Ascending aorta (tissue), 2 donors: ENCODE measurements around the gene EIF4E3. TPM values are rescaled to one million over a fixed set of nuclear protein-coding genes. Genes with fewer than 3 reads are reported as not detected.

Experiments
- DNase-seq, 2 donors: peaks; one replicate each; pipeline ENCODE4 v3.0.0-alpha.2; 2019; ENCODE audit warnings: low spot score in 2 of 2
- H3K27ac ChIP-seq, 2 donors: fragments of 200-600 bp; sonication (generic); one replicate each; pipeline ENCODE4 v1.5.1; 2016 to 2017; ENCODE audit warnings: mild to moderate bottlenecking in 1 of 2
- H3K27me3 ChIP-seq: fragments of 200-600 bp; sonication (generic); one replicate; pipeline ENCODE4 v1.5.1; 2017
- H3K36me3 ChIP-seq, 2 donors: fragments of 200-600 bp; sonication (generic); one replicate each; pipeline ENCODE4 v1.5.1; 2016
- H3K4me1 ChIP-seq, 2 donors: fragments of 200-600 bp; sonication (generic); one replicate each; pipeline ENCODE4 v1.5.1; 2016 to 2017; ENCODE audit warnings: mild to moderate bottlenecking in 1 of 2
- H3K4me3 ChIP-seq, 2 donors: fragments of 200-600 bp; sonication (generic); one replicate each; pipeline ENCODE4 v1.5.1; 2016 to 2017; ENCODE audit warnings: mild to moderate bottlenecking in 1 of 2
- H3K9me3 ChIP-seq, 2 donors: fragments of 200-600 bp; sonication (generic); one replicate each; pipeline ENCODE4 v1.5.1; 2016
- CTCF ChIP-seq, 3 experiments: fragments of 200-600 bp in 2 of 3; fragments of 450-650 bp in 1 of 3; sonication (generic) in 2 of 3; IDR thresholded peaks; one replicate each; pipeline ENCODE4 v1.5.1; 2016 to 2019; ENCODE audit warnings: antibody characterized with exemption in 3 of 3, mild to moderate bottlenecking in 1 of 3, moderate library complexity in 1 of 3
- intact Hi-C: fragments of 100-400 bp; cut with DNase I; formaldehyde crosslinking; loops from one replicate; pipeline ENCODE4 v1.15.1; 2023
- total RNA-seq: library from RNA; depleted of rRNA; stranded (reverse); fragments of >200 nt; gene quantifications from one replicate; pipeline ENCODE4 v1.1.0, GENCODE V29; 2016

EIF4E3 gene
- total RNA-seq, 1 donor from 2014 or later = 4.4 TPM

GRCh38 chr3:71728632-71729342 is 3.6 kb upstream of the EIF4E3 start:
- intact Hi-C loops = loop anchor here (10.0 kb wide), 1 partner anchor 1356 kb away; no protein-coding TSS in a partner anchor
- Histone ChIP-seq H3K27ac (no peak overlapping the region), H3K27me3 (no peaks in the 10 kb centered on the region), H3K36me3 (no peaks in the 10 kb centered on the region), H3K9me3 (no peaks in the 10 kb centered on the region), H3K4me1 (peaks cover 0 to 6% of the 10 kb centered on the region in 2 donors), H3K4me3 (no peak overlapping the region)
- TF ChIP-seq CTCF (IDR thresholded peaks at IDR 0.05) = no peak
- DNase-seq = no peak

GRCh38 chr3:71726146-71726545 is 944 bp upstream of the EIF4E3 start:
- H3K27me3 ChIP-seq = no peaks in the 10 kb centered on the region
- no peaks in the 10 kb centered on the region for H3K9me3 ChIP-seq
- H3K36me3 ChIP-seq = no peaks in the 10 kb centered on the region
- no peak overlapping the region for H3K27ac ChIP-seq
- peak overlapping the region in 1 of 2 donors; percentile 90 for H3K4me3 ChIP-seq
- no peak for TF ChIP-seq CTCF (IDR thresholded peaks at IDR 0.05)
- peaks cover 0 to 6% of the 10 kb centered on the region in 2 donors for H3K4me1 ChIP-seq
- intact Hi-C loops = loop anchor here (10.0 kb wide), 1 partner anchor 1359 kb away; no protein-coding TSS in a partner anchor
- no peak for DNase-seq

- Histone ChIP-seq H3K4me1 (peaks cover 0 to 6% of the 10 kb centered on the region in 2 donors), H3K27ac (peak overlapping the region; percentile 50), H3K4me3 (peak overlapping the region; percentile 86 to 95), H3K27me3 (no peaks in the 10 kb centered on the region), H3K36me3 (no peaks in the 10 kb centered on the region), H3K9me3 (no peaks in the 10 kb centered on the region)
- intact Hi-C loops = loop anchor here (10.0 kb wide), 1 partner anchor 1360 kb away; no protein-coding TSS in a partner anchor
- no peak for TF ChIP-seq CTCF (IDR thresholded peaks at IDR 0.05)
- peak in 1 of 2 donors; percentile 78 for DNase-seq
Measured at GRCh38 chr3:71724584-71725270, 475 bp downstream of the EIF4E3 start.

GRCh38 chr3:71724171-71724453 is 1.1 kb downstream of the EIF4E3 start:
- Histone ChIP-seq H3K4me1 (peaks cover 0 to 6% of the 10 kb centered on the region in 2 donors), H3K27me3 (no peaks in the 10 kb centered on the region), H3K9me3 (no peaks in the 10 kb centered on the region), H3K4me3 (peak overlapping the region; percentile 86 to 95), H3K36me3 (no peaks in the 10 kb centered on the region), H3K27ac (no peak overlapping the region)
- DNase-seq = no peak
- intact Hi-C loops = loop anchor here (10.0 kb wide), 1 partner anchor 1361 kb away; no protein-coding TSS in a partner anchor
- TF ChIP-seq CTCF (IDR thresholded peaks at IDR 0.05) = no peak

GRCh38 chr3:71723452-71724170 is 1.6 kb downstream of the EIF4E3 start:
- peaks cover 0 to 6% of the 10 kb centered on the region in 2 donors for H3K4me1 ChIP-seq
- DNase-seq = no peak
- H3K27ac ChIP-seq = no peak overlapping the region
- H3K27me3 ChIP-seq = no peaks in the 10 kb centered on the region
- H3K36me3 ChIP-seq = no peaks in the 10 kb centered on the region
- intact Hi-C loops = loop anchor here (10.0 kb wide), 1 partner anchor 1361 kb away; no protein-coding TSS in a partner anchor
- peak overlapping the region; percentile 86 to 95 for H3K4me3 ChIP-seq
- no peak for TF ChIP-seq CTCF (IDR thresholded peaks at IDR 0.05)
- H3K9me3 ChIP-seq = no peaks in the 10 kb centered on the region
